Small intestine (tissue), 7 donors: ENCODE data around the gene MAP3K15. TPM values are rescaled to one million over a fixed set of nuclear protein-coding genes. Genes with fewer than 3 reads are reported as not detected.

Experiments used
- DNase-seq, 2 donors: peaks; one replicate each; pipeline versions ENCODE4 v3.0.0 to v3.0.0-alpha.2; 2013
- FAIRE-seq: peaks from 2 replicates; lab custom pipeline; 2012; peaks lifted over from hg19 to GRCh38; lab: Jason Lieb, UNC
- H3K27ac ChIP-seq, 3 donors: one replicate each; pipeline ENCODE4 v1.5.1; 2013; ENCODE audit warnings: low read length in 2 of 3, mild to moderate bottlenecking in 2 of 3, control low read depth in 1 of 3, inconsistent platforms in 1 of 3, low read depth in 1 of 3, moderate library complexity in 1 of 3
- H3K27me3 ChIP-seq, 3 donors: one replicate each; pipeline ENCODE4 v1.6.1; 2013; ENCODE audit warnings: low read length in 3 of 3, inconsistent platforms in 1 of 3; ENCODE audit not compliant: control insufficient read depth in 3 of 3, insufficient read depth in 3 of 3
- H3K36me3 ChIP-seq, 3 donors: one replicate each; pipeline ENCODE4 v1.6.1; 2013; ENCODE audit warnings: low read length in 3 of 3, inconsistent platforms in 1 of 3, low read depth in 1 of 3, mild to moderate bottlenecking in 1 of 3, moderate library complexity in 1 of 3; ENCODE audit not compliant: control insufficient read depth in 3 of 3, insufficient read depth in 2 of 3
- H3K4me1 ChIP-seq, 3 donors: one replicate each; pipeline ENCODE4 v1.6.1; 2013; ENCODE audit warnings: low read length in 2 of 3, inconsistent platforms in 1 of 3, low read depth in 1 of 3, mild to moderate bottlenecking in 1 of 3, moderate library complexity in 1 of 3; ENCODE audit not compliant: control insufficient read depth in 3 of 3, insufficient read depth in 2 of 3
- H3K4me3 ChIP-seq, 3 donors: one replicate each; pipeline ENCODE4 v1.5.1; 2013; ENCODE audit warnings: low read length in 3 of 3, control low read depth in 1 of 3, inconsistent platforms in 1 of 3, low read depth in 1 of 3, mild to moderate bottlenecking in 1 of 3, moderate library complexity in 1 of 3
- H3K9me3 ChIP-seq, 2 donors: one replicate each; pipeline ENCODE4 v1.6.1; 2013; ENCODE audit warnings: low read depth in 1 of 2, low read length in 1 of 2; ENCODE audit not compliant: control insufficient read depth in 2 of 2, insufficient read depth in 1 of 2
- WGBS, 3 donors: extraction: QIAGEN DNeasy Blood & Tissue Kit; methylation state at CpG; one replicate each; pipeline ENCODE4 v1.1.7; 2013; 5-methylcytosine and 5-hydroxymethylcytosine counted together
- polyA plus RNA-seq, 4 donors: library from polyadenylated mRNA; stranded (reverse) in 3 of 4; unstranded in 1 of 4; fragments of 200-250 nt in 3 of 4; fragments of 120-200 nt in 1 of 4; gene quantifications; one replicate each; pipeline versions ENCODE4 v1.2.1 to v1.2.3, GENCODE V29; 2013
- donor health status: healthy with polysubstance abuse.
- donor health status: control.
- donor health status: control.
- donor health status: Bipolar disorder and iron deficiency.
- donor health status: healthy.

Gene MAP3K15
- polyA plus RNA-seq, 4 donors = 0.18 to 0.19 TPM; not detected in 2

DNA sequence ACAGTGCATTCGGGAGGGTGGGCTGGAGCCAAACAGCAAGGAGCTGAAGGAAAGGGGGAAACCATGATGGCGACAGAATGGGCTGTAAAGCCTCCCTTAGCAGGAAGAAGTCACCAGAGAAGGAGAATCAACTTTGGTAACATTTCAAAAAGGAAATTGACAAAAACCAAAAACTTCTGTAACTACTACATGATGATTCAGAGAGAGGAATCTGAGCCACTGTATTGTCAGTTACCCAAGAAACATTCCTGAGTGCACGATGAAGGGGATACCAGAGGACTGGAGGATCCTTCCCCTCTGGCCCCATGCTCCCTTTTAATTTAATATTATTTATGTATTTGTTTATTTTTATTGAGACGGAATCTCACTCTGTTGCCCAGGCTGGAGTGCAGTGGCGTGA lies 145.2 kb downstream of the MAP3K15 start:
- H3K4me3 ChIP-seq = no peak overlapping the region
- DNase-seq (no peak), FAIRE-seq (no peak)
- WGBS, 3 donors = 72 to 87% (median 84%) methylated on average over 5 of the region's 5 CpGs
- no peaks in the 10 kb centered on the region for H3K9me3 ChIP-seq
- H3K27ac ChIP-seq = no peak overlapping the region
- peaks cover 0 to 8% (median 0%) of the 10 kb centered on the region in 3 donors for H3K27me3 ChIP-seq
- H3K4me1 ChIP-seq = peaks cover 0 to 3% (median 0%) of the 10 kb centered on the region in 3 donors
- no peaks in the 10 kb centered on the region for H3K36me3 ChIP-seq

DNA sequence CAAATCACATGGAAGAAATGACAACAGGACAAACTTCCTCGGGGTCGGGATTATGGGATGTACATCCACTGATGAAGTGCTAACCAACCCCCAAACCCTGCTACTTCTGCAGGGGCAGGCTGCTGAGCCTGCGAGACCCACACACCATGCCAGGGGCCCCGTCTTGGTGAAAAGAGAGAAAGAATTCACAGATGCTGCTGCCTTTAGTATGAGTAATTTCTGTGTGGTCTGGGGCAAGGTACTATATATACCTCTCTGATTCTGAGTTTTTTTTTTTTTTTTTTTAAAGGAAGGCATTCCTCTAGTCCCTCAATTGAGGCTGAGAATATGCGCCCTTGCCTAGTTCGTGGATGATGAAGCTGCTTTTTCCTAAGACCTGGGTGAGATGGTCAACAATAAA lies 146.7 kb downstream of the MAP3K15 start:
- DNase-seq (no peak), FAIRE-seq (no peak)
- Histone ChIP-seq H3K27me3 (peaks cover 0 to 7% (median 0%) of the 10 kb centered on the region in 3 donors), H3K36me3 (peaks cover 0 to 5% (median 0%) of the 10 kb centered on the region in 3 donors), H3K4me1 (peaks cover 0 to 2% (median 0%) of the 10 kb centered on the region in 3 donors), H3K27ac (no peak overlapping the region), H3K4me3 (no peak overlapping the region), H3K9me3 (no peaks in the 10 kb centered on the region)
- 83 to 94% (median 93%) methylated on average over 6 of the region's 6 CpGs for WGBS, 3 donors

DNA sequence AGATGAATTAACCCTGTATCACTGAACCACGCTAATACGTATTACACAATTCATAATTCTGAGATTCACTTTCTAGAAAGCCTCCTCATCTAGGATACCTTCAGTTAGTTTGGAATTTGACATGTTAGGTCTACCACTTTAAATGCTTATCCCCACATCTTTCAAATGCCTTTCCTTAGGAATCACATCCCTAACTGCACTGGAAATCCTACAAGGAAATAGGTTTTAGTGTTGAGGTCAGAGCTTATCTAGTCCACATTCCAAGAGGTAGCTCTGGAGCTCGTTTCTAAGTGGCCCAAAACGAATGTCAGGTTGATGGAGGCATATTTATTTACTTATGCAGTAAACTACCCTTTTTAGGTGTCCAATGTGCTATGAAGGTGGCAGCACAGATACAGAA lies 153.6 kb downstream of the MAP3K15 start:
- Histone ChIP-seq H3K36me3 (peaks cover 3 to 28% (median 5%) of the 10 kb centered on the region in 3 donors), H3K9me3 (no peaks in the 10 kb centered on the region), H3K4me3 (no peak overlapping the region), H3K27me3 (no peaks in the 10 kb centered on the region), H3K27ac (no peak overlapping the region), H3K4me1 (no peaks in the 10 kb centered on the region)
- no peak for FAIRE-seq
- DNase-seq = no peak
- WGBS, 3 donors = 55 to 71% (median 61%) methylated on average over 4 of the region's 4 CpGs

DNA sequence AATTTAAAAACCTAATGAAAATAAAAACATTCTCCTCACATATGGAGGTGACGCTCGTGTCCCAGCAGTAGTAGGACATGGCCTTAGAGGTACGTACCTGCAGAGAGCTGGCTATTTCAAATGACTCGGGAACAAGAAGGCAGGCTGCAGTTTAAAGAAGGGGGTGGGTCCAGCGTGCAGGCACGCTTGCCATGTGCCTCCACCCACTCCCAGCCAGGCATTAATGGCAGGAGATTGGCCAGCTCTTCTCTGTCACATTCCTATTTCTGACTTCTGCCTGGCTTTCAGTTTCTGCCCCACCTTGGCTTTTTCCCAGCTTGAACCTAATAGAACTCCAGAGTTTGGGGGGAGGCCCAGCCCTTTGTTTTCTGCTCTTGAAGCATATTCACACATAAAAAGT lies 154.4 kb downstream of the MAP3K15 start:
- WGBS, 3 donors = 74 to 92% (median 87%) methylated on average over 6 of the region's 6 CpGs
- FAIRE-seq (no peak), DNase-seq (no peak)
- no peaks in the 10 kb centered on the region for H3K9me3 ChIP-seq
- H3K36me3 ChIP-seq = peaks cover 3 to 32% (median 7%) of the 10 kb centered on the region in 3 donors
- no peaks in the 10 kb centered on the region for H3K27me3 ChIP-seq
- H3K4me1 ChIP-seq = no peaks in the 10 kb centered on the region
- no peak overlapping the region for H3K4me3 ChIP-seq
- no peak overlapping the region for H3K27ac ChIP-seq

DNA sequence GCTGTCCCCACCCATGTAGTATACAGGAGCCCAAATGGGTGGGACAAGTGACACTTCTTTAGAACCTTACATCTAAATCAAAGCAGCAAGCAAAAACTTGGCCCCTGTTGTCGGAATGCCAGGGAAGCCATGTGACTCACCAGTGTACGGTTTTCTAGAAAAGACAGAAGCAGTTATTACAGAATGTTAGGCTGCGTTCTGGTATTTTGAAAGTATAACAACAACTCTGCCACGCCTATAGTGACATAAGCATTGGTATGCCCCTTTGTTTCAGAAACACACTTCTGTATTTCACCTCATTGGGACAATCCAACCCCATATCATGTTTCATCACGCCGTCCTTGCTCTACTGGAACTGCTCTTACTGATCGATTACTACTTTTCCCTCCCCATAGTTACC lies 156.8 kb downstream of the MAP3K15 start:
- H3K36me3 ChIP-seq = peaks cover 3 to 42% (median 7%) of the 10 kb centered on the region in 3 donors
- H3K27ac ChIP-seq = no peak overlapping the region
- H3K9me3 ChIP-seq = no peaks in the 10 kb centered on the region
- H3K4me1 ChIP-seq = no peaks in the 10 kb centered on the region
- H3K27me3 ChIP-seq = no peaks in the 10 kb centered on the region
- FAIRE-seq = no peak
- DNase-seq = no peak
- 90 to 96% (median 92%) methylated on average over 7 of the region's 7 CpGs for WGBS, 3 donors
- H3K4me3 ChIP-seq = no peak overlapping the region

DNA sequence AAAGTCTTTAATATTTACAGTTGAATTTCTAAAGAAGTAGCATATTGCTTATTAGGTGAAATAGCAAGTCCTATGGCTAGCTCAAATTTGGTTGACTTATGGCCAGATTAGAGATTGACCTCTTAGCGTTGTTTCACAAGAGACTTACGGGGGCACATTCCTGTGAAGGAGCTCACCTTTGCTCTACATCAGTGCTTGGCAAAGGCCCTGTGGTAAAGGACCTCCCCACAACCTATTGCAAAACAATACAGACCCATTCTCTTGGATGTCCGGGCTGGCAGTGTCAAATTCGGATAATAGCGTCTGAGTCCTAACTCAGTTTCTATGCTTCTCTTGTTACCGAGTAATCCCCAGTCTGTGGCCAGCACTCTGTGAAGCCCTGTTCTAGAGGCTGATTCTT lies 160.7 kb downstream of the MAP3K15 start:
- no peak overlapping the region for H3K4me3 ChIP-seq
- H3K27ac ChIP-seq = no peak overlapping the region
- no peak for DNase-seq
- H3K9me3 ChIP-seq = no peaks in the 10 kb centered on the region
- H3K4me1 ChIP-seq = no peaks in the 10 kb centered on the region
- FAIRE-seq = no peak
- H3K36me3 ChIP-seq = peaks cover 3 to 49% (median 4%) of the 10 kb centered on the region in 3 donors
- no peaks in the 10 kb centered on the region for H3K27me3 ChIP-seq
- WGBS, 3 donors = 92 to 97% (median 95%) methylated on average over 6 of the region's 6 CpGs

DNA sequence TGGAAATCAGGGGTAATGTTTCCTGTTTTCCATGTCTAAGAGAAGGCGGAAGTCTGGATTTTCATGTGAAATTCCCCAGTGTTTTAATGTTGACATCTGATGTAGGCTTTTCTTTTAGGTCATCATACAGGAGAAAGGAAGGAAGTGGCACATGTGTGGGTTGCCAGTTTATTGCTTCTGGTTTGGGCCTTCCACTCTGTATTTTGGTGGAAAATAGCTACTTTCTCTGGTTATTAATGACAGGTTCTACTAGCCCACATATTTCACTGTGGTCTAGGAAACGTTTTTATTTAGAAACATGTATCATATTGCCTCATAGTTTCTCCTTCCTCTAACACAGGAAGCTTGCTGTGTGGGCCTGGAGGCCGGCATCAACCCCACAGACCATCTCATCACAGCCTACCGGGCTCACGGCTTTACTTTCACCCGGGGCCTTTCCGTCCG lies 164.3 kb downstream of the MAP3K15 start:
- peaks cover 0 to 36% (median 0%) of the 10 kb centered on the region in 3 donors for H3K36me3 ChIP-seq
- 63 to 78% (median 69%) methylated on average over 8 of the region's 8 CpGs for WGBS, 3 donors
- H3K4me3 ChIP-seq = no peak overlapping the region
- no peak overlapping the region for H3K27ac ChIP-seq
- H3K4me1 ChIP-seq = no peaks in the 10 kb centered on the region
- H3K9me3 ChIP-seq = no peaks in the 10 kb centered on the region
- FAIRE-seq (no peak), DNase-seq (no peak)
- no peaks in the 10 kb centered on the region for H3K27me3 ChIP-seq

DNA sequence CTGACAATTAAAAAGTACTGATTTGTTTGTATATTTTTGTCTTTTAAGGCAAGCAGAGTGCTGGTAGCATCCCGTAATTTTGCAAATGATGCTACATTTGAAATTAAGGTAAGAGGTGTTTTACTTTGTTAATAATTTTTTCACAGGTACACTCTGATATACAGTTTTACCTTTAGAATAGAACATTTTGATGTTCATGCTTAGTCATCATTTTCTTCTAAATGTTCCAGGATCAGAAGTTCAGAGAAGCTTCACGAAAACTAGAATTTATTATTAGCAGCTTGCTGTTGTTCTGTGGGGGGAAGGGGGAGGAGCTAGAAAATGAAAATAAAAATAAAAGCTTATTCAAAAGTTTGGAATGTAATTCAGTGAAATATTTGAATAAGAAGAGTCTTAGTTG lies 166.0 kb downstream of the MAP3K15 start:
- no peaks in the 10 kb centered on the region for H3K4me1 ChIP-seq
- H3K4me3 ChIP-seq = no peak overlapping the region
- WGBS, 3 donors = 84 to 90% (median 87%) methylated on average over 2 of the region's 2 CpGs
- H3K27me3 ChIP-seq = no peaks in the 10 kb centered on the region
- FAIRE-seq (no peak), DNase-seq (no peak)
- H3K27ac ChIP-seq = no peak overlapping the region
- H3K9me3 ChIP-seq = no peaks in the 10 kb centered on the region
- H3K36me3 ChIP-seq = peaks cover 0 to 23% (median 0%) of the 10 kb centered on the region in 3 donors

DNA sequence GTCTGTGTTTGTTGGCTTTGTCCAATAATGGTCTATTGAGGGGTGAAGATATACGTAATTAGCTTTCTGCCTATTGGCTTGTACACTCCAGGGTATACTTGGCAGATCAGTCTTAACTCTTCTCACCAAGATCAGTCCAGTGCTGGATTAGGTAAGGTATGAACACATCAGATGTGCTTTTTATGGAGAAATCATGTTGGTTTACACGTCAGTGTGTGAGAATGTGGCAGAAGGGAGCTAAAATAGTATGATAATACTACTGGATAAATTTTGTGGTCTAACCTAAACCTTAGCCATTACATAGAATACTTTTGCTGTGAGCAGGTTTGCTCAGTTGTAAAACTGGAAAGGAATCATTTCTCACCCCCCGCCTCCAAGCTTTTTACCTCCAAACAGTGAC lies 167.4 kb downstream of the MAP3K15 start:
- no peaks in the 10 kb centered on the region for H3K9me3 ChIP-seq
- H3K27me3 ChIP-seq = no peaks in the 10 kb centered on the region
- FAIRE-seq (no peak), DNase-seq (no peak)
- no peak overlapping the region for H3K4me3 ChIP-seq
- WGBS, 3 donors = 71 to 85% (median 78%) methylated on average over 3 of the region's 3 CpGs
- no peak overlapping the region for H3K27ac ChIP-seq
- peaks cover 0 to 18% (median 0%) of the 10 kb centered on the region in 3 donors for H3K36me3 ChIP-seq
- no peaks in the 10 kb centered on the region for H3K4me1 ChIP-seq
